Osteocyte (in vitro differentiated cells): Measurements from ENCODE around the gene ENKD1. TPM values are rescaled to one million over a fixed set of nuclear protein-coding genes. Genes with fewer than 3 reads are reported as not detected.

ENCODE experiments used
- DNase-seq: peaks from one replicate; pipeline ENCODE4 v3.0.0; 2021; ENCODE audit warnings: mixed read lengths; ENCODE audit not compliant: unreplicated experiment; ENCODE audit errors: extremely low spot score
- H3K27ac Mint-ChIP-seq: one replicate; pipeline ENCODE4 v1.8.0; 2021; ENCODE audit warnings: mild to moderate bottlenecking, mixed read lengths; ENCODE audit not compliant: unreplicated experiment
- H3K27me3 Mint-ChIP-seq: one replicate; pipeline ENCODE4 v1.8.0; 2021; ENCODE audit warnings: mixed read lengths; ENCODE audit not compliant: unreplicated experiment
- H3K36me3 Mint-ChIP-seq: one replicate; pipeline ENCODE4 v1.8.0; 2021; ENCODE audit warnings: mixed read lengths; ENCODE audit not compliant: unreplicated experiment
- H3K4me1 Mint-ChIP-seq: one replicate; pipeline ENCODE4 v1.8.0; 2021; ENCODE audit warnings: mixed read lengths; ENCODE audit not compliant: unreplicated experiment
- H3K4me3 Mint-ChIP-seq: one replicate; pipeline ENCODE4 v1.8.0; 2021; ENCODE audit warnings: mild to moderate bottlenecking, moderate library complexity, mixed read lengths; ENCODE audit not compliant: unreplicated experiment
- H3K9me3 Mint-ChIP-seq: one replicate; pipeline ENCODE4 v1.8.0; 2021; ENCODE audit warnings: mixed read lengths; ENCODE audit not compliant: unreplicated experiment
- total RNA-seq: library from RNA; stranded (reverse); gene quantifications from 2 replicates; pipeline ENCODE4 v1.2.1, GENCODE V29; 2021
- TF ChIP-seq, protein P1 (sequence below): fragments of 200-600 bp; sonication (generic); IDR thresholded peaks from 2 replicates; pipeline ENCODE4 v1.5.0; 2021; ENCODE audit warnings: antibody characterized with exemption, mild to moderate bottlenecking, moderate library complexity

The ENKD1 gene
- total RNA-seq, 1 donor from 2014 or later, result 11.7 TPM

DNA sequence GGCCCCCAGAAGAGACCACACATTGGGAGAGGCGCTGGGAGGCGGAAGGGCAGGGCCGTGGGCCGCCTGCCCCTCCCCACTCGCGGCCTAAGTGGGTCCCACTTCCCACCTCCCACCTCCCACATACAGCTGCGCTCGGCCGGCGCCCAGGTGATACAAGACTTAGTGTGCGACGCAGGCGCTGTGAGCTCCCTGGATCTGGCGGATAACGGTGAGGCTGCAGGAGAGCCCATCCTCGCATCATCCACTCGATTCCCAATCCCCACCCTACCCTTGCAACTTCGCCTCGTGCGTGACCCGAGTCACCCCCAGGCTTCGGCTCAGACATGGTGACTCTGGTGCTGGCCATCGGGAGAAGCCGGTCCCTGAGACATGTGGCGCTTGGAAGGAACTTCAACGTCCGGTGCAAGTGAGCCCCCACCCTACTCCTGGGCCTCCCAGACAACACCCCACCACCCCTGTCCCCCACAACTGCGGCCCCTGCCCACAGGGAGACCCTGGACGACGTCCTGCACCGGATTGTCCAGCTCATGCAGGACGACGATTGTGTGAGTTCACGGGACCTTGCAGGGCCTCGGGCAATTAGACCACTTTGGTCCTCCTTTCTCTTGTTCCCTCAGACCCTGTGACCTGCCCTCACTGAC is 17.7 kb downstream of the ENKD1 start:
- Mint-ChIP-seq H3K4me3 (no peak overlapping the region), H3K4me1 (peaks cover 5% of the 10 kb centered on the region), H3K27ac (no peak overlapping the region), H3K36me3 (no peaks in the 10 kb centered on the region), H3K9me3 (no peaks in the 10 kb centered on the region), H3K27me3 (peaks cover 18% of the 10 kb centered on the region)
- TF ChIP-seq, protein P1, sequence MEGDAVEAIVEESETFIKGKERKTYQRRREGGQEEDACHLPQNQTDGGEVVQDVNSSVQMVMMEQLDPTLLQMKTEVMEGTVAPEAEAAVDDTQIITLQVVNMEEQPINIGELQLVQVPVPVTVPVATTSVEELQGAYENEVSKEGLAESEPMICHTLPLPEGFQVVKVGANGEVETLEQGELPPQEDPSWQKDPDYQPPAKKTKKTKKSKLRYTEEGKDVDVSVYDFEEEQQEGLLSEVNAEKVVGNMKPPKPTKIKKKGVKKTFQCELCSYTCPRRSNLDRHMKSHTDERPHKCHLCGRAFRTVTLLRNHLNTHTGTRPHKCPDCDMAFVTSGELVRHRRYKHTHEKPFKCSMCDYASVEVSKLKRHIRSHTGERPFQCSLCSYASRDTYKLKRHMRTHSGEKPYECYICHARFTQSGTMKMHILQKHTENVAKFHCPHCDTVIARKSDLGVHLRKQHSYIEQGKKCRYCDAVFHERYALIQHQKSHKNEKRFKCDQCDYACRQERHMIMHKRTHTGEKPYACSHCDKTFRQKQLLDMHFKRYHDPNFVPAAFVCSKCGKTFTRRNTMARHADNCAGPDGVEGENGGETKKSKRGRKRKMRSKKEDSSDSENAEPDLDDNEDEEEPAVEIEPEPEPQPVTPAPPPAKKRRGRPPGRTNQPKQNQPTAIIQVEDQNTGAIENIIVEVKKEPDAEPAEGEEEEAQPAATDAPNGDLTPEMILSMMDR, result no peak
- no peak for DNase-seq

DNA sequence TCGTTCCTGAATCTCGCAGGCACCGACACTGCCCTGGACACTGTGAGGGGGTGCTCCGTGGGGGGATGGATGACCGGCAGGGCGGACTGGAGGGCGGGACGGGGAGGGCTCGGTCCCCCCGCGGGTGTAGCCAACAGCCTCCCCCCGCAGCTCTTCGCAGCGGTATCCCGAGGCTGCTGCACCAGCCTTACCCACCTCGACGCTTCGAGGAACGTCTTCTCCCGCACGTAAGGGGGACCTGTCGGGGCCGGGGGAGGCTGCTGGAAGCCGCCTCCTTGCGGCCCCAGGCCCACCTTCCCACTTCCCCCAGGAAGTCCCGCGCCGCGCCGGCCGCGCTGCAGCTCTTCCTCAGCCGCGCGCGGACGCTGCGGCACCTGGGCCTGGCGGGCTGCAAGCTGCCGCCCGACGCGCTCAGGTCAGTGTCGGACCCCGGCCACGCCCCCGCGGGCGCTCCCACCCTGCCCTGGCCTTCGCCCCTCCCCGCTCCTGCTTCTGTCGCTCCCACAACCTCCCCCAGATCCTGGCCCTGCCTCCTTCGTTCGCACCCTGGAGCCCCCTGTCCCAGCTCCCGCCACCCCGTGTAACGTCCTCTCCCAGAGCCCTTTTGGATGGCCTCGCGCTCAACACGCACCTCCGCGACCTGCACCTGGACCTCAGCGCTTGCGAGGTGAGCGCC is 18.3 kb downstream of the ENKD1 start:
- Mint-ChIP-seq H3K27me3 (peaks cover 18% of the 10 kb centered on the region), H3K27ac (no peak overlapping the region), H3K4me3 (no peak overlapping the region), H3K4me1 (peaks cover 2% of the 10 kb centered on the region), H3K36me3 (no peaks in the 10 kb centered on the region), H3K9me3 (no peaks in the 10 kb centered on the region)
- TF ChIP-seq, protein P1, result no peak
- DNase-seq, result no peak

- no peak overlapping the region for H3K27ac Mint-ChIP-seq
- H3K27me3 Mint-ChIP-seq, result peaks cover 18% of the 10 kb centered on the region
- H3K36me3 Mint-ChIP-seq, result no peaks in the 10 kb centered on the region
- no peak for DNase-seq
- TF ChIP-seq, protein P1, result no peak
- no peak overlapping the region for H3K4me3 Mint-ChIP-seq
- no peaks in the 10 kb centered on the region for H3K9me3 Mint-ChIP-seq
- H3K4me1 Mint-ChIP-seq, result peaks cover 2% of the 10 kb centered on the region
Measured at GRCh38 chr16:67647681-67648080, 18.9 kb downstream of the ENKD1 start.

DNA sequence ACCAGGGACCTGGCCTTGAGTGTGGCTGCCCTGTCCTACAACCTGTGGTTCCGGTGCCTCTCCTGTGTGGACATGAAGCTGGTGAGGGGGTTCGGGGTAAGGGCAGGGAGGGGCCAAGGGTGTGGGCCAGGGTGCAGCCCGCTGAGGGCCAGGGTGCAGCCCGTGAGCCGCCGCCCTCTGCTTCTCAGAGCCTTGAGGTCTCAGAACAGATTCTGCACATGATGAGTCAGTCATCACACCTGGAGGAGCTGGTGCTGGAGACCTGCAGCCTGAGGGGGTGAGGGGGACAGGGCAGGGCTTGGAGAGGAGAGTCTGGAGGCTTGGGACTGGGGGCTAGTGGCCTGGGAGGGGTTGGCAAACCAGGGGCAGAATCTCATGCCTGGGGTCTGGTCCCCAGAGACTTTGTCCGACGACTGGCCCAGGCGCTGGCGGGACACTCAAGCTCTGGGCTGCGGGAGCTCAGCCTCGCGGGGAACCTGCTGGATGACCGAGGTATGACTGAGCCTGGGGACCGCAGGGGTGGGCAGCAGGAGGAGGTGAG is 19.4 kb downstream of the ENKD1 start:
- no peak overlapping the region for H3K27ac Mint-ChIP-seq
- H3K4me3 Mint-ChIP-seq, result no peak overlapping the region
- no peaks in the 10 kb centered on the region for H3K36me3 Mint-ChIP-seq
- peaks cover 16% of the 10 kb centered on the region for H3K27me3 Mint-ChIP-seq
- H3K4me1 Mint-ChIP-seq, result peaks cover 2% of the 10 kb centered on the region
- TF ChIP-seq, protein P1, result no peak
- no peak for DNase-seq
- H3K9me3 Mint-ChIP-seq, result no peaks in the 10 kb centered on the region

DNA sequence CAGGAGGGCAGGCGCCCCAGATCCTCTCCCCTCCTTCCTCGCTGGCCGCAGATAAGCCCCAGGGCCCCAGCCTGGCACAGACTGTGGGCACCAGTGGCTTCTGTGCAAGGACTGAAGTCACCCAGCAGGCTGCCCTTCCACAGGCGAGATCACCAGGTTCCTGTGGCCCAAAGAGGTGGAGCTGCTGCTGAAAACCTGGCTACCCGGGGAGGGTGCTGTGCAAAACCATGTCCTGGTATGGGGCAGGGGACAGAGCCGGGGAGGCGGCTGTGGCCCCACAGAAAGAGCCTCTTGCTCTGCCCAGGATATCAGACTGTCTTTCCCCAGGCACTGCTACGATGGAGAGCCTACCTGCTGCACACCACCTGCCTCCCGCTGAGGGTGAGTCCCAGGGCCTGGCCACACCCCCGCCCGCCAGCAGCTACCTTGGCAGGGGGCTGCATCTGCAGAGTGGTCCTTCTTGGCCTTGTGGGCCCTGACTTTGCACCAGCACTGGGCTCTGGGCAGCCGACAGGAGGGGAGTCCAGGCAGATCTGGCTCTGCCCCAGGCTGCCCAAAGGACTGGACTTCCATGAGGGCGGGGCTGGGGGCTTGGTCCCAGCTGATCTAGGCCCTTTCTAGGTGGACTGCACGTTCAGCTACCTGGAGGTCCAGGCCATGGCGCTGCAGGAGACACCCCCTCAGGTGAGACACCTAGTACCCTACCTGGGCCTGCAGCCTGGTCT is 21.0 kb downstream of the ENKD1 start:
- H3K27ac Mint-ChIP-seq, result no peak overlapping the region
- H3K9me3 Mint-ChIP-seq, result no peaks in the 10 kb centered on the region
- H3K27me3 Mint-ChIP-seq, result peaks cover 8% of the 10 kb centered on the region
- no peak for DNase-seq
- no peaks in the 10 kb centered on the region for H3K36me3 Mint-ChIP-seq
- TF ChIP-seq, protein P1, result no peak
- no peaks in the 10 kb centered on the region for H3K4me1 Mint-ChIP-seq
- no peak overlapping the region for H3K4me3 Mint-ChIP-seq
